Tibial nerve (tissue), 4 donors: Measurements from ENCODE around the gene GOLT1B. TPM values are rescaled to one million over a fixed set of nuclear protein-coding genes. Genes with fewer than 3 reads are reported as not detected.

Experiments
- DNase-seq, 2 donors: peaks; one replicate each; pipeline ENCODE4 v3.0.0-alpha.2; 2019; ENCODE audit warnings: low spot score in 2 of 2
- H3K27ac ChIP-seq, 4 donors: fragments of 200-600 bp; sonication (generic) in 3 of 4; one replicate each; pipeline ENCODE4 v1.5.1; 2017 to 2019; ENCODE audit warnings: mild to moderate bottlenecking in 1 of 4
- H3K27me3 ChIP-seq, 2 donors: fragments of 200-600 bp; sonication (generic) in 1 of 2; one replicate each; pipeline versions ENCODE4 v1.5.1 to v1.6.0; 2017 to 2019
- H3K36me3 ChIP-seq, 3 donors: fragments of 200-600 bp; sonication (generic); one replicate each; pipeline ENCODE4 v1.5.1; 2018 to 2019
- H3K4me1 ChIP-seq, 4 donors: fragments of 200-600 bp; sonication (generic) in 3 of 4; one replicate each; pipeline ENCODE4 v1.5.1; 2017 to 2019
- H3K4me3 ChIP-seq, 4 donors: fragments of 200-600 bp; sonication (generic) in 3 of 4; one replicate each; pipeline ENCODE4 v1.5.1; 2017 to 2019; ENCODE audit warnings: mild to moderate bottlenecking in 1 of 4, moderate library complexity in 1 of 4
- H3K9me3 ChIP-seq, 4 donors: fragments of 200-600 bp; sonication (generic) in 3 of 4; one replicate each; pipeline ENCODE4 v1.5.1; 2017 to 2019
- CTCF ChIP-seq, 5 experiments: fragments of 200-600 bp in 3 of 5; fragments of 450-650 bp in 2 of 5; sonication (generic) in 3 of 5; IDR thresholded peaks; one replicate each; pipeline ENCODE4 v1.5.1; 2016 to 2019; ENCODE audit warnings: antibody characterized with exemption in 5 of 5, mild to moderate bottlenecking in 3 of 5, moderate library complexity in 2 of 5
- EP300 ChIP-seq, 2 donors: sonication (generic); formaldehyde crosslinking; IDR thresholded peaks; one replicate each; pipeline ENCODE4 v1.6.1; 2017; ENCODE audit warnings: antibody characterized with exemption in 2 of 2, mild to moderate bottlenecking in 1 of 2
- POLR2A ChIP-seq, 2 donors: fragments of 450-650 bp; IDR thresholded peaks; one replicate each; pipeline ENCODE4 v1.6.1; 2017; ENCODE audit warnings: antibody characterized with exemption in 2 of 2, mild to moderate bottlenecking in 2 of 2, moderate library complexity in 2 of 2
- WGBS, 2 donors: methylation state at CpG; one replicate each; pipeline ENCODE4 v1.1.5; 2018; 5-methylcytosine and 5-hydroxymethylcytosine counted together
- total RNA-seq, 4 donors: library from RNA; depleted of rRNA; stranded (reverse); fragments of >200 nt; gene quantifications; one replicate each; pipeline ENCODE4 v1.1.0, GENCODE V29; 2016

Gene GOLT1B
- total RNA-seq, 4 donors from 2014 or later: 16.8 to 28.8 (median 18.8) TPM

- no peaks in the 10 kb centered on the region for H3K9me3 ChIP-seq
- no peaks in the 10 kb centered on the region for H3K27me3 ChIP-seq
- no peak for TF ChIP-seq EP300 (IDR thresholded peaks at IDR 0.05)
- no peak for TF ChIP-seq CTCF (IDR thresholded peaks at IDR 0.05)
- no peak for TF ChIP-seq POLR2A (IDR thresholded peaks at IDR 0.05)
- no peaks in the 10 kb centered on the region for H3K4me1 ChIP-seq
- WGBS, 2 donors: 62 to 66% methylated on average over 3 of the region's 3 CpGs
- peaks cover 0 to 82% (median 0%) of the 10 kb centered on the region in 3 donors for H3K36me3 ChIP-seq
- no peak for DNase-seq
- H3K4me3 ChIP-seq: no peak overlapping the region
- H3K27ac ChIP-seq: no peak overlapping the region
These were observed 18.1 kb upstream of the GOLT1B start for GRCh38 chr12:21483531-21483930.

- Histone ChIP-seq H3K36me3 (peaks cover 0 to 76% (median 0%) of the 10 kb centered on the region in 3 donors), H3K9me3 (no peaks in the 10 kb centered on the region), H3K4me1 (no peaks in the 10 kb centered on the region), H3K4me3 (no peak overlapping the region), H3K27me3 (no peaks in the 10 kb centered on the region), H3K27ac (no peak overlapping the region)
- no peak for DNase-seq
- TF ChIP-seq POLR2A (IDR thresholded peaks at IDR 0.05) (no peak), EP300 (IDR thresholded peaks at IDR 0.05) (no peak), CTCF (IDR thresholded peaks at IDR 0.05) (no peak)
These were observed 15.6 kb upstream of the GOLT1B start for GRCh38 chr12:21485998-21486397.

- no peak overlapping the region for H3K27ac ChIP-seq
- no peak overlapping the region for H3K4me3 ChIP-seq
- 70 to 83% methylated on average over 2 of the region's 2 CpGs for whole genome bisulfite sequencing, 2 donors
- no peak for DNase-seq
- H3K36me3 ChIP-seq: peaks cover 0 to 41% (median 0%) of the 10 kb centered on the region in 3 donors
- no peak for TF ChIP-seq POLR2A (IDR thresholded peaks at IDR 0.05)
- no peak for TF ChIP-seq EP300 (IDR thresholded peaks at IDR 0.05)
- TF ChIP-seq CTCF (IDR thresholded peaks at IDR 0.05): no peak
- peaks cover 0 to 51% (median 27%) of the 10 kb centered on the region in 4 donors for H3K4me1 ChIP-seq
- no peaks in the 10 kb centered on the region for H3K9me3 ChIP-seq
- H3K27me3 ChIP-seq: no peaks in the 10 kb centered on the region
These were observed 1.8 kb upstream of the GOLT1B start for GRCh38 chr12:21499765-21500164.

GRCh38 chr12:21500786-21501257 lies 767 bp upstream of the GOLT1B start:
- Histone ChIP-seq H3K36me3 (peaks cover 0 to 31% (median 0%) of the 10 kb centered on the region in 3 donors), H3K4me3 (peak overlapping the region; percentile 76 to 97 (median 94)), H3K27ac (peak overlapping the region; percentile 43 to 92 (median 88)), H3K4me1 (peaks cover 0 to 58% (median 27%) of the 10 kb centered on the region in 4 donors), H3K9me3 (no peaks in the 10 kb centered on the region), H3K27me3 (no peaks in the 10 kb centered on the region)
- WGBS, 2 donors: 9% methylated on average over 8 of the region's 8 CpGs
- DNase-seq: no peak
- TF ChIP-seq CTCF (IDR thresholded peaks at IDR 0.05) (no peak), POLR2A (IDR thresholded peaks at IDR 0.05) (no peak), EP300 (IDR thresholded peaks at IDR 0.05) (no peak)

- DNase-seq: no peak
- H3K27ac ChIP-seq: peak overlapping the region; percentile 68 to 92 (median 86)
- no peaks in the 10 kb centered on the region for H3K9me3 ChIP-seq
- H3K4me3 ChIP-seq: peak overlapping the region; percentile 76 to 97 (median 94)
- peaks cover 0 to 58% (median 27%) of the 10 kb centered on the region in 4 donors for H3K4me1 ChIP-seq
- 0% methylated on average over 11 to 14 of the region's 14 CpGs for WGBS, 2 donors
- TF ChIP-seq CTCF (IDR thresholded peaks at IDR 0.05): no peak
- TF ChIP-seq EP300 (IDR thresholded peaks at IDR 0.05): no peak
- no peak for TF ChIP-seq POLR2A (IDR thresholded peaks at IDR 0.05)
- peaks cover 0 to 18% (median 0%) of the 10 kb centered on the region in 3 donors for H3K36me3 ChIP-seq
- no peaks in the 10 kb centered on the region for H3K27me3 ChIP-seq
These were observed 541 bp downstream of the GOLT1B start for GRCh38 chr12:21502164-21502496.
